Adrenal gland (tissue), 5 donors: ENCODE results near the gene HOXC5.

Source experiments
- POLR2A ChIP-seq, 2 donors: fragments of 450-650 bp; IDR thresholded peaks; one replicate each; pipeline ENCODE4 v1.6.1; 2017; ENCODE audit warnings: antibody characterized with exemption in 2 of 2, mild to moderate bottlenecking in 2 of 2, moderate library complexity in 1 of 2
- TF ChIP-seq, protein P1 (sequence below), 6 experiments: fragments of 450-650 bp in 4 of 6; fragments of 200-600 bp in 2 of 6; sonication (generic) in 1 of 6; IDR thresholded peaks; 1 replicate in 5 of 6; 2 replicates in 1 of 6; pipeline versions ENCODE4 v1.5.1 to v1.8.0; 2016 to 2021; ENCODE audit warnings: antibody characterized with exemption in 6 of 6, mild to moderate bottlenecking in 2 of 6, moderate library complexity in 1 of 6
- donor health status: DM: no; HTN: no; CAD: no.

DNA sequence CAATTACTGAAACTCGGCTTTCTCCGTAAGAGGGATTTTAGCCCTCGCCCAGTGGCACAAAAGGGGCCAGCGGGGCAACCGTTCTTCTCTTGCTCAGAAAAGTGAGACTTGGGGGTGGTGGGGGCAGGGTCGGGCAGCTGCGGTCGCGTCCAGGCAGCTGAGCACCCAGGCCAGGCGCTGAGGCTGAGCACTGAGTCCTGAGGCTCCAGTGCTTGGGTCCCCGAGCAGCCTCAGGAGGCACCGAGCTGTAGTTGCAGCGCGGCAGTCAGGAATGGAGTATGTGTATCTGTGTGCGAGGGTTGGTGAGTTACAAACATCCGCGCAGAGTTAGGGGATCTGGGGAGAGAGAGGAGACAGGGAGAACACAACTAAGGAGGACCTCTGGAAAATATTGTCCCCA lies 8.7 kb upstream of the HOXC5 start:
- TF ChIP-seq, protein P1, sequence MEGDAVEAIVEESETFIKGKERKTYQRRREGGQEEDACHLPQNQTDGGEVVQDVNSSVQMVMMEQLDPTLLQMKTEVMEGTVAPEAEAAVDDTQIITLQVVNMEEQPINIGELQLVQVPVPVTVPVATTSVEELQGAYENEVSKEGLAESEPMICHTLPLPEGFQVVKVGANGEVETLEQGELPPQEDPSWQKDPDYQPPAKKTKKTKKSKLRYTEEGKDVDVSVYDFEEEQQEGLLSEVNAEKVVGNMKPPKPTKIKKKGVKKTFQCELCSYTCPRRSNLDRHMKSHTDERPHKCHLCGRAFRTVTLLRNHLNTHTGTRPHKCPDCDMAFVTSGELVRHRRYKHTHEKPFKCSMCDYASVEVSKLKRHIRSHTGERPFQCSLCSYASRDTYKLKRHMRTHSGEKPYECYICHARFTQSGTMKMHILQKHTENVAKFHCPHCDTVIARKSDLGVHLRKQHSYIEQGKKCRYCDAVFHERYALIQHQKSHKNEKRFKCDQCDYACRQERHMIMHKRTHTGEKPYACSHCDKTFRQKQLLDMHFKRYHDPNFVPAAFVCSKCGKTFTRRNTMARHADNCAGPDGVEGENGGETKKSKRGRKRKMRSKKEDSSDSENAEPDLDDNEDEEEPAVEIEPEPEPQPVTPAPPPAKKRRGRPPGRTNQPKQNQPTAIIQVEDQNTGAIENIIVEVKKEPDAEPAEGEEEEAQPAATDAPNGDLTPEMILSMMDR (IDR thresholded peaks at IDR 0.05): no peak
- no peak for TF ChIP-seq POLR2A (IDR thresholded peaks at IDR 0.05)
